ENCODE data around the gene KLK15.

The KLK15 gene

DNA sequence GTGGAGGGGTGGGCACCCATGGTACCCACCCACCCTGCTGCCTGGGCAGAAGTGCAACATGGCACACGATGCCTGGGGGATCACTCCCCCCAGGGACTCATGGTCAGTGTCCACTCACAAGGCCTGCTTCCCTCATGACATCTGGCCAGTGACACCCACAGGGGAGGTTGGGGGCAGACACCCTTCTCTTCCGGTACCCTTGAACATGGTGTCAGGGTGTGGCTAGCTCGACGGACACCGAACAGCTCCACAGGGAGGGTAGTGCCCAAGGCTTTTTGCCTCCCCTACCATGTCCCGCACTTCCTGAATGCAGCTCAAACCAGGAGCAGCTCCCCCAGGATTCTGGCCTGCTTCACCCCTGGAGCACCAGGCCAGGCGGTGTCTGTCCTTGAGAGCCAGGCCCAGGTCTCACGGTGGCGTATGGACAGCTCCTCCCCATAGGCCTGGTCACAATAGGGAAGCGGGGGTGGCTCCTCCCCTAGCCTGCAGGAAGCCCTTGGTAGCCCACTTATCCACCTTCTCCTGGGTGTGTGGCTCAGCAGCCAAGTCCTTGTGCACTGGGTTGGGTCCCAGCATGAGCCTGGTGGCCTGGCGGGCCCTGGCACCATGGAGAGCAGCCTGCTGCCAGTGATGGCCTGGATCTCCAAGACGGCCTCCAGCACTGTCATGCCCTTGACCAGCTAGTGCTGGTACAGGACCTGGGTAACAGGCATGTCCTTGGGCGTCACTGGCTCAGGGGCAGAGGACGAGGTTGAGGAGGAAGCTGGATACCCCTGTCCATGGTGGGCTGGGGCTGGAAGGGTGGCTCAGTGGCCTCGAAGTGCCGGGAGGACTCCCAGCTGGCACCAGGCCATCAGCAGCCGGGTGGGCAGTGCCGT, 35.4 kb downstream of the KLK15 start:
- in situ Hi-C loops (cut with MboI; ENCODE audit: low sequenced_read_pairs): no loop called here

DNA sequence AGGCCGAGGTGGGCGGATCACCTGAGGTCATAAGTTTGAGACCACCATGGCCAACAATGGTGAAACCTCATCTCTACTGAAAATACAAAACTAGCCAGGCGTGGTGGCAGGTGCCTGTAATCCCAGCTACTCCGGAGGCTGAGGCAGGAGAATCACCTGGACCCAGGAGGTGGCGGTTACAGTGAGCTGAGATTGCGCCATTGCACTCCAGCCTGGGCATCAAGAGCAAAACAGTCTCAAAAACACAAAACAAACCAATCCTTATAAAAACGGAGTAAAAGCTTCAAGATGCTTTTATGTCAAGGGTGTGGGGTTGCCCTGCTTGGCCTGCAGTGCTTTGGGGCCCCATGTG, 36.0 kb downstream of the KLK15 start:
- in situ Hi-C loops (cut with MboI; ENCODE audit: low sequenced_read_pairs): no loop called here

DNA sequence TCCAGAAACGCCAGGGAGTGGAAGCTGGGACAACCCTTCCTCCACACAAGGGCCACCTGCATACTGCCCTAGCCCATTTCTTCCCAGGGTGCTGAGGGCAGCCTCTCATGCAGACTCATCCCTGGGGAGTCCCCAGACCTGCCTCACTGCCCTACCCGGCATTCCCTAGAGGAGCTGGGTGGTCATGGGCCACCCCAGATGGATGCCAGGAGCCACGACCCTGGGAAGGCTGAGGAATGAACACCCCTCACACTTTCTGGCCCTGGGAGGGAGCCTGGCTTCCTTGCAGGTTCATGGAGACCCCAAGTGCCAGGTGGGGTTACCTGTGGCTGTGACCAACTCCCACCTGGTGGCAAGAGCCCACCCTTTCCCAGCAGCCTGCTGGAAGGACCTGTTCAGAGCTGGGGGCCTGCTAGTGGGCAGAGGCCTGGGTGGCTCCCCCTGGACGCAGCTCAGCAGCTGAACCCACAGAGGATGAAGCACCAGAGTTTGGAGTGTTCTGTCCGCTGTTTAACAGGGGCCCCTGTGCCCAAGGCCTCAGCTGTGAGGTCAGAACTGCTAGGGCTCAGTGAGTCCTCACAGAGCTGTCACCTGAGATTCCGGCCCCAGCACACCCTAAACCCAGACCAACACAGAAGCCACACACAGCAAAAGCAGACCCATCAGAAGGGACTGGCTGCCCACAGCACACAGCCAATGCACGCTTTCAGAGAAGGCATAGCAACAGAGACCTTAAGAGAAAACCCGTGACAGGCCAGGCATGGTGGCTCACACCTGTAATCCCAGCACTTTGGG, 36.5 kb downstream of the KLK15 start:
- in situ Hi-C loops (cut with MboI; ENCODE audit: low sequenced_read_pairs): no loop called here

DNA sequence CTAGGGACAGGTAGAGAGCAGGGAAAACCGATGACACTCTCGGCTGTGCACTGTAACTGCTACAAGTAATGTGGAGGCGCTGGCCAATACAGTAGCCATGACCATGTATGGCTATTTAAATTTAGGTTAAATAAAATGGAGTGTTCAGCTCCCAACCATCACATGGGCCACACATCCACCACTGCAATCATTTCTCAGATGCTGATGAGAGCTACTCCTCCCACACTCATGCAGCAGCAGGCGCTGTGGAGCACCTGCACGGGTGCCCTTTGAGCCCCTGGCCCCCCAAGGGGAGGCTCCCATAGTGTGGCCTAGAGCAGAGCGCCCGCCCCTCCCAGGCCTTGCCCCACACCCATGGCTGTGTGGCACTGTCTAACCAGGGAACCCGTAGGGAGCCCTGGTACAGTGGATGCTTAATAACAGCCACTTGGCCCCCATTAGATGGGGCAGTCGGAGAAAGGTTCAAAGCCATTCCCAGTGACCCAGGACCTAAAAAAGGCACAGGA, 37.2 kb downstream of the KLK15 start:
- in situ Hi-C loops (cut with MboI; ENCODE audit: low sequenced_read_pairs): no loop called here

DNA sequence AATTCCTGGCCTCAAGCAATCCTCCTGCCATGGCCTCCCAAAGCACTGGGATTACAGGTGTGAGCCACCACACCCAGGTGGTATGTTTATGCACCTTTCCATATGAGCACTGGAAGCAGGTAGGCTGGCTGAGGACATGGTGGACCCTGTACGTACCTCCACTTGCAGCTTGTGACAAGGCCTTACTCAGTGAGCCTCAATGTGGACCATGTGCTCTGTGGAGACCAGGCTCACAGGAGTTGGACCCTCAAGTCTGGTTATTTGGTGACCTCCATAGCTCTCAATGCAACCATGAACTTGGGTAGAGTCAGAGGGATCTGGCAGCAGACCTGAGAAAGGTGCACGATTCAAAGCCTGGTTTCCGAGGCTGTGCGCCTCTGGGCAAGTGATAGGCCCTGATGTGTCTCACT, 37.7 kb downstream of the KLK15 start:
- in situ Hi-C loops (cut with MboI; ENCODE audit: low sequenced_read_pairs): no loop called here

DNA sequence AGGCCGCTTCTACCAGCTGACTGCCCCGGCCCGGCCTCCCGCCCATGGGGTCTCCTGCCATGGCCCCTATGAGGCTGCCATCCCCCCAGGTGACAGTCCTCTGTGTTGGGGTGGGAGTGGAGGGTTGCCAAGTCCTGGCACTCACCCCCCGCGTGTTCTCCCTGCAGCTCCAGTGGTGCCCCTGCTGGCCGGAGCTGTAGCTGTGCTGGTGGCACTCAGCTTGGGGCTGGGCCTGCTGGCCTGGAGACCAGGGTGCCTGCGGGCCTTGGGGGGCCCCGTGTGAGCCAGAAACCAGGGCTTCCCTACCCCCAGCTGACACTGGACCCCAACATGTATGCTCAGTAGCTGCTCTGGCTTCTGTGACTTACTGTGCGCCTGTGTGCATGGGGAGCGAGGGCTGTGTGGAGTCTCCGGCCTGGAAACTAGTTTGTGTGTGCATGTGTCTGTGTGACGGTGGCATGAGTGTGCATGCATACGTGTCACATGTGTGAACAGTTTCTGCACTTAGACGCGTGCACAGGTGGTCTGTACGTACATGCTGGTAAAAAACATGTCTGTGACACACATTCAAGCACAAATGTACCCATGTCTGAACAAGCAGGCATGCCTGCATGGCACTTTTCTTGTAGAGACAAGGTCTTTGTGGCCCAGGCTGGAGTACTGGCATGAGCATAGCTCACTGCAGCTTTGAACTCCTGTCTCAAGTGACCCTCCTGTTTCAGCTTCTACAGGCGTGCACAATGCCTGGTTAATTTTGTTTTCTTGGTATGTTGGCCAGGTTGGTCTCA, 38.3 kb downstream of the KLK15 start:
- in situ Hi-C loops (cut with MboI; ENCODE audit: low sequenced_read_pairs): no loop called here

DNA sequence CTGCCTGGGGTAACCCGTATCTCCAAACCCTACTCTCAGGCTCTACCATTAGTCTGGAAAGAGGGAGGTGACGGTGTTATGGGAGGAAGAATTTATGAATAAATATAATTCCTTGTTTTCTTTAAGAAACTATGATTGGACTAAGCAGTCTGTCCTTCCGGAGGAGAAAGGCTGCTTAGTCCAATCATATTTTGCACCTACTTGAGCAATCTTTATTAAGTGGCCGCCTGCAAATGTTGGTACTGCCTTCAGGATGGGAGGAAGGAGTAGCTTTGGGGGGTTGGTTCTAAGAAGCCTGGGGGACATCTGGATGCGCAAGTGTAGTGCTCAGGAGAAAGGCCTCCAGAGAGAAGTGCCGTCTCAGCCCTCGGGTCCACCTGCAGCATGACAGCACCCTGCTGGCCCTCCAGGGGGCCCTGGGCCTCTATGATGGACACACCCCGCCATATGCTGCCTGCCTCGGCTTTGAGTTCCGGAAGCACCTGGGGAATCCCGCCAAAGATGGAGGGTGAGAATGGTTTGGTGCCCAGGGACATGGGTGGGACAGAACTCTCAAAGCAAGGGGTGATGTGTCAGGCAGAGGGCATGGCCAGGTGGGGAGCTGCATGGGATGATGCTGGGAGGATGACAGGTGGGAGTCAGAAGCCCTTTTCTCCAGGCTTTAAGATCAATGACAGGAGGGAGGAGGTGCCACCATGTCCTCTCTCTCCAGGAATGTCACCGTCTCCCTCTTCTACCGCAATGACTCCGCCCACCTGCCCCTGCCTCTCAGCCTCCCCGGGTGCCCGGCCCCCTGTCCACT, 39.1 kb downstream of the KLK15 start:
- in situ Hi-C loops (cut with MboI; ENCODE audit: low sequenced_read_pairs): no loop called here

DNA sequence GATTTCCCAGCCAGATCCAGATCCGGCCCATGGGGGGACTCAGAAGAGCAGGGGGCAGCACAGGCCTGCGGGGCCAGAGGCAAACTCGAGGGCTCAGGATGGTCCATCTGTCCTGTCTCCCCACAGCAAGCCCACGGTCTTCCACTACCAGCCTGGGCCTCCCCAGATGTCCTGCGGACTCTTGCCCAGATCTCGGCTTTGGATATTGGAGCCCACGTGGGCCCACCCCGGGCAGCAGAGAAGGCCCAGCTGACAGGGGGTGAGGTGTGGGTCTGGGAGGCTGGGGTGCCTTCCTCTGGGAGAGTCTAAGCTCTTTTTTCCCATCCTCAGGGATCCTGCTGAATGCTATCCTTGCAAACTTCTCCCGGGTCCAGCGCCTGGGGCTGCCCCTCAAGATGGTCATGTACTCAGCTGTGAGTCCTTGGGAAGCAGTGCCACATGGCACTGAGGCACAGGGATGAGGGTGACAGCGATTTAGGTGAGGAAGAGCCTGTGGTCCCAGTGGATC, 39.8 kb downstream of the KLK15 start:
- in situ Hi-C loops (cut with MboI; ENCODE audit: low sequenced_read_pairs): no loop called here

DNA sequence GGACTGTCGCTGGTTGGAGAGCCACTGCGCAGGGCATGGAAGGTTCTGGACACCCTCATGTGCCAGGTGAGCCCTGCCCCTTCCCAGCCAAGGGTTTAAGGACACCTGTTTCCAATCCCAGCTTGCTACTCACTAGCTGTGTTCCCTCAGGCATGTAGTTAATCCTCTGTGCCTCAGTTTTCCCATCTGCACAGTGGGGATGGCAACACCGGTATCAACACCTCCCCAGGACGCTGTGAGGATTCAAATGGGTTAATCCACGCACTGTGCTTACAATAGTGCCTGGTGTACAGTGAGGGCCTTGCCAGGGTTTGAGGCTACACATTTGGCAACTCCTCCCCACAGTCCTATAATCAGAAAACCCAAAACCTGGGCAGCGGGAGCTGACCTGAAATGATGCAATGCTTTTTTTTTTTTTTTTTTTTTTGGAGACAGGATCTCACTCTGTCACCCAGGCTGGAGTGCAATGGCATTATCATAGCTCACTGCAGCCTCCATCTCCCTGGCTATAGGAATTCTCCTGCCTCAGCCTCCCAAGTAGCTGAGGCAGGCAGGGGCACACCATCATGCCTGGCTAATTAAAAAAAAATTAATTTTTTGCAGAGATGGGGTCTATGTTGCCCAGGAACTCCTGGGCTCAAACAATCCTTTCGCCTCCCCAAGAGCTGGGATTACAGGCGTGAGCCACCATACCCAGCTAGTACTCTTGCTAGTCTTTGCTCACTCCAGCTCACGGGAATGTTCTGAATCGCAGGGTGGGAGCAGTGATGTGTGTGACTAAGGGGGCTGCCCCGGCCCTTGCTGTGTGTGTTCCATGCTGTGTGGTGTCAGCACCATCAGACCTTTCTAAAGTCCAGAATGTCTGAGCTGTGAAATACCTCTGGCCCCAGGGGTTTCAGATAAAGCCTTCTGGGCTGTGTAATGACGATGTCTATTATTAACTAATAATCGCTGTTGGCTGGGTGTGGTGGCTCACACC, 40.8 kb downstream of the KLK15 start:
- in situ Hi-C loops (cut with MboI; ENCODE audit: low sequenced_read_pairs): no loop called here

DNA sequence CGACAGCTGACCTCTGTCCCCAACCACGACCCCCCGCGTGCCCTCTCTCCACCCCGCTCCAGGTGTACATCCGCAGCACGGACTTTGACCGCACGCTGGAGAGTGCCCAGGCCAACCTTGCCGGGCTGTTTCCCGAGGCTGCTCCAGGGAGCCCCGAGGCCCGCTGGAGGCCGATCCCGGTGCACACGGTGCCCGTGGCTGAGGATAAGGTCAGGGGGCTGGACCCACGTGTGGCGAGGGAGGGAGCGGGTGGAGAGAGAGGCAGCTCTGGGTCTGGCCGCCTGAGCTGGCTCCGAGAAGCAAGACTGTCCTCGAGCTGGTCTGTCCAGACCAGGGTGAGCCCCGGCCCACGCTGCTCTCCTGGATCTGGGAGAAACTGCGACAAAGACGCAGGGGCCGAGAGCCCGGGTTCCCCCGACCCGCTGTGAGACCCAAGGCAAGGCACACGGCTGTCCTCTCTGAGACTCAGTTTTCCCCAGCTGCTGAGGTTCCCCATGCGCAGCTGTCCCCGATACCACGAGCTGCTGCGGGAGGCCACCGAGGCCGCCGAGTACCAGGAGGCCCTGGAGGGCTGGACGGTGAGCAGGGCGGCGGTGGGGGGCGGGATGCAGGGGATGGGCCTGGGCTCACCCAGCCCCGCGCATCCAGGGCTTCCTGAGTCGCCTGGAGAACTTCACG, 41.6 kb downstream of the KLK15 start:
- in situ Hi-C loops (cut with MboI; ENCODE audit: low sequenced_read_pairs): no loop called here

DNA sequence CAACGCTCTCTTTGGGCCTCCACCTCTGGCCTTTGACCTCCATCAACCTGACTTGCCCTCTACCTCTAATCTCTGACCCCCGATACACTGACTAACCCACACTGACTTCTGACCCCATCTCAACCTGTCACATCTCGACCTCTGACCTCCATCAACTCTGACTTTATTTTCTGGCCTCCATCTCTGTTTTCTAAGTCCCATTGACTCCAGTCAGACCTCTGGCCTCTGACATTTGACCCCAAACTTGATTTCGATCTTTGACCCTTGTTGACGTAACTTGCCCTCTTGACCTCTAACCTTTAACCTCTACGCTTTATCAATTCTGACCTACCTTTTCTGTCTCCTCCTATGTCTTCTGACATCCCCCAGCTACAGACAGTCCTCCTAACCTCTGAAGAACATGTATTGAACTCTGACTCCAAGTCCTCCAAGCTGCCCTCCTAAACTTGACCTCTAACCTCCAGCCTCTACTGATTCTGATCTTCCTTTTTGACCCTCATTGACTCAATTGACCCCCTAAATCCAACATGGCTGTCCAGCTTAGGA, 42.4 kb downstream of the KLK15 start:
- in situ Hi-C loops (cut with MboI; ENCODE audit: low sequenced_read_pairs): no loop called here

DNA sequence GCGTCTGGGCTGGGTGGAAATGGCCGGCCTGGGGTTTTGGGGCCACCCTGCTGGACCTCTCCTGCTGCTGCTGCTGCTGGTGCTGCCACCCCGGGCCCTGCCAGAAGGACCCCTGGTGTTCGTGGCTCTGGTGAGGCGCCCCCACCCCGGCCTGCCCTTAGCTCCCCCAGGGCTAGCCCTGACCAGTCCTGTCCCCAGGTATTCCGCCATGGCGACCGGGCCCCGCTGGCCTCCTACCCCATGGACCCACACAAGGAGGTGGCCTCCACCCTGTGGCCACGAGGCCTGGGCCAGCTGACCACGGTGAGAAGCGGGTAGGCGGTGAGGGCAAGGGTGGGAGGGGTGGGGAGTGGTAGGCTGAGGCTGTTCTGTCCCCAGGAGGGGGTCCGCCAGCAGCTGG, 43.0 kb downstream of the KLK15 start, which contains the start of gene ACP4:
Gene ACP4, plus strand, starts transcription at position 20 of the 400 bp plus-strand sequence. Its CDS starts 0 bp downstream, at position 20.
- in situ Hi-C loops (cut with MboI; ENCODE audit: low sequenced_read_pairs): no loop called here

DNA sequence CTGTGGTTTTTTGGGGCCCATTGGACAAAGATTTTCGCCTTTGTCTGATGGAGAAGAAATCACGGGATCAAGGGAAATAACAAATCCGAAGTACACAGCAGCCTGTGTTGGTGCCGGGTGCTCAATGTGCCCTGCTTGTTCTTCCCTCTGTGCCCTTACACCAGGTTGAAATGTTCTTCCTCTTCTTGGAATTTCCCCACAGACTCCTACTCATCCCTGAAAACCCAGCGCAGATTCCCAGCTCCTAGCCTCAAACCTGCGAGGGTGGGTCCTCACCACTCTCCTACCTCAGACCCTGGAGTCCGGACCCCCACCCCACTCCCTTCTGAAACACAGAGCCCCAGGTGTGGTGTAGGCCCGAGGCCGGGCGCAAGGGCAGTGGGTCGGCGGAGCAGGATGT, 48.0 kb downstream of the KLK15 start:
- in situ Hi-C loops (cut with MboI; ENCODE audit: low sequenced_read_pairs): loop anchor here (10.0 kb wide), 2 partner anchors 251 to 431 kb away; no protein-coding TSS in a partner anchor

DNA sequence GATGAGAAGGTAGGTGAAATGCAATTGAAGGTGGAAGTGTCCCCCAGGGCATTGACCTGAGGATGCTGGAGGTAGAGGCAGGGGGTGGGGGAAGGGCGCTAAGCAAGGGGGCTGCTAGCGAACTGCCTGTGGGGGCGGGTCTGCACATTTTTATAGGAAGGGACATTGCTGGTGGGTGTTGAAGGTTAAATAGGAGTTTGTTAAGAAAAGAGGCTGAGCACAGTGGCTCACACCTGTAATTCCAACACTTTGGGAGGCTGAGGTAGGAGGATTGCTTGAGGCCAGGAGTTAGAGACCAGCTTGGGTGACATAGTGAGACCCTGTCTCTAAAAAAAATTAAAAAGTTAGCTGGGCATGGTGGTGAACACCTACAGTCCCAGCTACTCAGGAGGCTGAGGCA, 48.7 kb downstream of the KLK15 start:
- in situ Hi-C loops (cut with MboI; ENCODE audit: low sequenced_read_pairs): loop anchor here (10.0 kb wide), 2 partner anchors 250 to 430 kb away; no protein-coding TSS in a partner anchor

DNA sequence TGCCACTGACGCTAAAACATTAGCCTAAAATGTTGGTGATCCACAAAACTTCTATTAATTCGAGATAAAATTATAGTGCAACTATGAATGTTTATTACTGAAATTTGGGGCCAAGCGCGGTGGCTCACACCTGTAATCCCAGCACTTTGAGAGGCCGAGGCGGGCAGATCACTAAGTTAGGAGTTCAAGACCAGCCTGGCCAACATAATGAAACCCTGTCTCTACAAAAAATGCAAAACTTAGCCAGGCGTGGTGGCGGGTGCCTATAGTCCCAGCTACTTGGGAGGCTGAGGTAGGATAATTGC, 49.6 kb downstream of the KLK15 start:
- in situ Hi-C loops (cut with MboI; ENCODE audit: low sequenced_read_pairs): loop anchor here (10.0 kb wide), 2 partner anchors 249 to 429 kb away; no protein-coding TSS in a partner anchor

DNA sequence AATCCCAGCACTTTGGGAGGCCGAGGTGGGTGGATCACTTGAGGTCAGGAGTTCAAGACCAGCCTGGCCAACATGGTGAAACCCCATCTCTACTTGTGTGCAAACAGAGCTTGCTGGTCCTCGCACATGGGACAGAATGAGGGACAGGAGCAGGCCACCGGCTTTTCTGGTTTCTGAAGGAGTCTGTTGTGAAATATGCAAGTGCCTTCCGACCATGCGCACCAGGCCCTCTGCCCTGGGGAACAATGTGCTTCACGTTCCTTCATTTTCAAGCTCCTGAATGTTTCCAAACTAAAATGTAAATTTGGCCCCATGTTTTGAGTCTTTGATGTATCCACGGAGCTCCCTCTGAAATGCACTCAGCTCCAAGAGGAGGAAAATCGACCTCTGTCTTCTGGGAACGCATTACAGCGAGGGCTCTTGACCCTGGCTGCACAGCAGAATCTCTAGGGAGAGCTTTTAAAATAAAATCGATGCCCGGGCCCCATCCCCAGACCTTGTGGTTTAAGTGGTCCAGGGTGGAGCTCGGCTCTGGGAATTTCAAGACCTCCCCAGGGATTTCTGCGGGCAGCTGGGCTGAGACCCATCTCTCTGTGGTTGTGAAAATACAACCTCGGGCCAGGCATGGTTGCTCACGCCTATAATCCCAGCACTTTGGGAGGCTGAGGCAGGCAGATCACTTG, 52.5 kb downstream of the KLK15 start:
- in situ Hi-C loops (cut with MboI; ENCODE audit: low sequenced_read_pairs): loop anchor here (10.0 kb wide), 2 partner anchors 246 to 426 kb away; no protein-coding TSS in a partner anchor
